Mammary epithelial cell (primary cell): ENCODE results near the gene ALPK1.

Experiments used
- CTCF ChIP-seq, 2 donors: IDR thresholded peaks in 1 of 2; conservative IDR thresholded peaks in 1 of 2; 2 replicates each; pipeline ENCODE4 v1.5.1; 2011 to 2012; ENCODE audit warnings: inconsistent platforms in 2 of 2, low read length in 2 of 2, mild to moderate bottlenecking in 2 of 2, control low read depth in 1 of 2, low read depth in 1 of 2; ENCODE audit not compliant: insufficient read depth in 1 of 2; ENCODE audit errors: extremely low read depth in 1 of 2
- EZH2 ChIP-seq: IDR thresholded peaks from 2 replicates; pipeline ENCODE4 v1.6.1; 2012; ENCODE audit warnings: low read length, inconsistent platforms, borderline replicate concordance

DNA sequence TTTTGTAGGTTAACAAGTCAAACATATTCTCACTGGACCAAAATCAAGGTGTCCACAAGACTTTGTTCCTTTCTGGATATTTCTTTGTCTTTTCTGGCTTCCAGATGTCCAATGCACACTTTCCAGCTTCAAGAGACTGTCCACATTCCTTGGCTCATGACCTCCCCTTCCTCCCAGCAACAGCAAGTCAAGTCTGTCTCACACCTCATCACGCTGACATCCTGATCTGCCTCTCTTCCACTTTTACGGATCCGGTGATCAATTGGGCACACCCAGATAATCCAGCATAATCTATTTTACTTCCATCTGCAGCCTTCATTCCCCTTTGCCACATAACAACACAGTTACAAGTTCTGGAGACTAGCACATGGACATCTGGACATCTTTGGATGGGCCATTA is 21.1 kb upstream of the ALPK1 start:
- TF ChIP-seq CTCF (conservative IDR thresholded peaks at IDR 0.05 in 1 of 2, IDR thresholded peaks at IDR 0.05 in 1 of 2; ENCODE audit: extremely low read depth in 1 of 2, insufficient read depth in 1 of 2, low read depth in 1 of 2, low read length in 2 of 2) (no peak), EZH2 (no peak)
